Measurements from ENCODE around the gene SF3A1. TPM values are rescaled to one million over a fixed set of nuclear protein-coding genes. Genes with fewer than 3 reads are reported as not detected.

SF3A1 gene
- total RNA-seq, 4 donors from 2014 or later, result 52.8 to 193 (median 135) TPM

GRCh38 chr22:30351226-30351625 lies 5.5 kb downstream of the SF3A1 start:
- peaks cover 23 to 25% of the 10 kb centered on the region in 2 donors for H3K4me1 ChIP-seq
- no peaks in the 10 kb centered on the region for H3K9me3 ChIP-seq
- no peak overlapping the region for H3K27ac ChIP-seq
- H3K4me3 ChIP-seq (replicated peaks in 1 of 3), result no peak overlapping the region
- no peak for DNase-seq
- 91 to 93% methylated on average over 3 of the region's 3 CpGs for WGBS, 2 donors
- intact Hi-C loops (cut with DNase I), result no loop called here
- H3K36me3 ChIP-seq, result peaks cover 33 to 47% of the 10 kb centered on the region in 2 donors
- H3K27me3 ChIP-seq, result no peaks in the 10 kb centered on the region
- TF ChIP-seq, protein P1, sequence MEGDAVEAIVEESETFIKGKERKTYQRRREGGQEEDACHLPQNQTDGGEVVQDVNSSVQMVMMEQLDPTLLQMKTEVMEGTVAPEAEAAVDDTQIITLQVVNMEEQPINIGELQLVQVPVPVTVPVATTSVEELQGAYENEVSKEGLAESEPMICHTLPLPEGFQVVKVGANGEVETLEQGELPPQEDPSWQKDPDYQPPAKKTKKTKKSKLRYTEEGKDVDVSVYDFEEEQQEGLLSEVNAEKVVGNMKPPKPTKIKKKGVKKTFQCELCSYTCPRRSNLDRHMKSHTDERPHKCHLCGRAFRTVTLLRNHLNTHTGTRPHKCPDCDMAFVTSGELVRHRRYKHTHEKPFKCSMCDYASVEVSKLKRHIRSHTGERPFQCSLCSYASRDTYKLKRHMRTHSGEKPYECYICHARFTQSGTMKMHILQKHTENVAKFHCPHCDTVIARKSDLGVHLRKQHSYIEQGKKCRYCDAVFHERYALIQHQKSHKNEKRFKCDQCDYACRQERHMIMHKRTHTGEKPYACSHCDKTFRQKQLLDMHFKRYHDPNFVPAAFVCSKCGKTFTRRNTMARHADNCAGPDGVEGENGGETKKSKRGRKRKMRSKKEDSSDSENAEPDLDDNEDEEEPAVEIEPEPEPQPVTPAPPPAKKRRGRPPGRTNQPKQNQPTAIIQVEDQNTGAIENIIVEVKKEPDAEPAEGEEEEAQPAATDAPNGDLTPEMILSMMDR (IDR thresholded peaks at IDR 0.05), result no peak
- TF ChIP-seq POLR2A (IDR thresholded peaks at IDR 0.05), result no peak

DNA sequence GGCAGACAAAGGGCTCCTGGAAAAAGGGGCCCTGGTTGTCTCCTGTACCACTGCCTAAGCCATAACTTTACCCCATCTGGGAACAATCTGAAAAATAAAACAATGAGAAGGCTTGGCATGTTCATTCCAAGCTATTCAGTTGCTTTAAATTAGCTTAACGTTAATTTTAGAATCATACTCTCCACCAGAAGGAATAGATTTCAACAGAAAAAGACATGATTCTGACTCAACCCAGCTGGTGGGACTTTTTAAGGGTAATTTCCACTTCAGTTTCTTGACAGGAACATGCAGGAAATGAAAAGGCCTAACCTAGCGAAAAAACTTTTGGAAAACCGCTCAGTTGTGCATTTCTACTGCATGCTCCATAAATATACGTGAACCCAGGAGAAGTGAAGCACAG lies 7.9 kb downstream of the SF3A1 start:
- H3K9me3 ChIP-seq, result no peaks in the 10 kb centered on the region
- intact Hi-C loops (cut with DNase I), result no loop called here
- no peak overlapping the region for H3K27ac ChIP-seq
- no peak overlapping the region for H3K4me3 ChIP-seq (replicated peaks in 1 of 3)
- peaks cover 57 to 71% of the 10 kb centered on the region in 2 donors for H3K36me3 ChIP-seq
- peaks cover 2 to 4% of the 10 kb centered on the region in 2 donors for H3K4me1 ChIP-seq
- DNase-seq, result no peak
- 83 to 90% methylated on average over 4 of the region's 4 CpGs for WGBS, 2 donors
- TF ChIP-seq POLR2A (IDR thresholded peaks at IDR 0.05), result no peak
- TF ChIP-seq, protein P1 (IDR thresholded peaks at IDR 0.05), result no peak
- H3K27me3 ChIP-seq, result no peaks in the 10 kb centered on the region

- Histone ChIP-seq H3K4me1 (no peaks in the 10 kb centered on the region), H3K27me3 (no peaks in the 10 kb centered on the region), H3K27ac (no peak overlapping the region), H3K9me3 (no peaks in the 10 kb centered on the region), H3K4me3 (replicated peaks in 1 of 3) (no peak overlapping the region), H3K36me3 (peaks cover 61 to 75% of the 10 kb centered on the region in 2 donors)
- intact Hi-C loops (cut with DNase I), result no loop called here
- no peak for DNase-seq
- TF ChIP-seq, protein P1 (IDR thresholded peaks at IDR 0.05), result no peak
- no peak for TF ChIP-seq POLR2A (IDR thresholded peaks at IDR 0.05)
- 93 to 98% methylated on average over 4 of the region's 4 CpGs for WGBS, 2 donors
These were observed 8.3 kb downstream of the SF3A1 start for GRCh38 chr22:30348404-30348803.

- Histone ChIP-seq H3K27me3 (no peaks in the 10 kb centered on the region), H3K4me1 (no peaks in the 10 kb centered on the region), H3K36me3 (peaks cover 65 to 78% of the 10 kb centered on the region in 2 donors), H3K9me3 (no peaks in the 10 kb centered on the region), H3K4me3 (replicated peaks in 1 of 3) (no peak overlapping the region), H3K27ac (no peak overlapping the region)
- intact Hi-C loops (cut with DNase I), result no loop called here
- WGBS, 2 donors, result 77 to 84% methylated on average over 5 of the region's 5 CpGs
- no peak for DNase-seq
- no peak for TF ChIP-seq POLR2A (IDR thresholded peaks at IDR 0.05)
- TF ChIP-seq, protein P1 (IDR thresholded peaks at IDR 0.05), result no peak
These were observed 9.3 kb downstream of the SF3A1 start for GRCh38 chr22:30347255-30347892.

- Histone ChIP-seq H3K4me3 (replicated peaks in 1 of 3) (no peak overlapping the region), H3K27me3 (no peaks in the 10 kb centered on the region), H3K36me3 (peaks cover 81 to 83% of the 10 kb centered on the region in 2 donors), H3K27ac (no peak overlapping the region), H3K9me3 (no peaks in the 10 kb centered on the region), H3K4me1 (no peaks in the 10 kb centered on the region)
- no peak for DNase-seq
- WGBS, 2 donors, result 91 to 95% methylated on average over 13 of the region's 13 CpGs
- TF ChIP-seq, protein P1 (IDR thresholded peaks at IDR 0.05), result no peak
- TF ChIP-seq POLR2A (IDR thresholded peaks at IDR 0.05), result no peak
- intact Hi-C loops (cut with DNase I), result no loop called here
These were observed 12.1 kb downstream of the SF3A1 start for GRCh38 chr22:30344447-30345200.
